WTC11 (cell line): Measurements from ENCODE around the gene FAM135A. TPM values are rescaled to one million over a fixed set of nuclear protein-coding genes. Genes with fewer than 3 reads are reported as not detected.

Experiments
- ATAC-seq: fragments of 200-7000 bp; cut with Tn5 transposase; 2 replicates; pipeline ENCODE4 v1.10.0; 2021; ENCODE audit warnings: mild to moderate bottlenecking, moderate library complexity
- CTCF ChIA-PET: fragments of 300-600 bp; sonication (Branson Sonifier 250); formaldehyde crosslinking; loops from one replicate; lab custom pipeline; 2021; ENCODE audit warnings: antibody characterized with exemption; lab: Charles Lee
- POLR2A ChIA-PET: fragments of 350-600 bp; sonication (Branson Sonifier 250); formaldehyde crosslinking; loops from one replicate; lab custom pipeline; 2021; ENCODE audit warnings: antibody characterized with exemption; lab: Charles Lee
- DNase-seq: peaks from one replicate; pipeline ENCODE4 v3.0.0; 2021; ENCODE audit warnings: low spot score
- H3K27ac Mint-ChIP-seq: 2 replicates; pipeline ENCODE4 v1.8.0; 2021; ENCODE audit warnings: mixed read lengths
- H3K27me3 Mint-ChIP-seq: 2 replicates; pipeline ENCODE4 v1.8.0; 2021; ENCODE audit warnings: low read depth, mild to moderate bottlenecking, moderate library complexity, mixed read lengths
- H3K36me3 Mint-ChIP-seq: 2 replicates; pipeline ENCODE4 v1.8.0; 2021; ENCODE audit warnings: mixed read lengths
- H3K4me1 Mint-ChIP-seq: 2 replicates; pipeline ENCODE4 v1.8.0; 2022; ENCODE audit warnings: mixed read lengths
- H3K4me3 Mint-ChIP-seq: 2 replicates; pipeline ENCODE4 v1.8.0; 2021; ENCODE audit warnings: mild to moderate bottlenecking, moderate library complexity, mixed read lengths
- H3K9me3 Mint-ChIP-seq: 2 replicates; pipeline ENCODE4 v1.8.0; 2021; ENCODE audit warnings: mixed read lengths
- AR ChIP-seq: fragments of 250-450 bp; sonication (Bioruptor Pico); IDR thresholded peaks from 2 replicates; pipeline ENCODE4 v1.9.0; 2021; ENCODE audit warnings: mild to moderate bottlenecking
- E2F5 ChIP-seq: sonication (generic); formaldehyde crosslinking; IDR thresholded peaks from 2 replicates; pipeline ENCODE4 v1.8.1; 2022; ENCODE audit warnings: mild to moderate bottlenecking, moderate library complexity, missing genetic modification reagents
- HMGXB4 ChIP-seq: sonication (generic); formaldehyde crosslinking; IDR thresholded peaks from 2 replicates; pipeline ENCODE4 v1.8.1; 2023; ENCODE audit warnings: mild to moderate bottlenecking, moderate library complexity, missing genetic modification reagents
- MYBL2 ChIP-seq: sonication (generic); formaldehyde crosslinking; IDR thresholded peaks from 2 replicates; pipeline ENCODE4 v1.8.1; 2023; ENCODE audit warnings: mild to moderate bottlenecking, moderate library complexity, missing genetic modification reagents
- NR1H2 ChIP-seq: sonication (generic); formaldehyde crosslinking; IDR thresholded peaks from 2 replicates; pipeline ENCODE4 v1.9.0; 2021; ENCODE audit warnings: mild to moderate bottlenecking, moderate library complexity, missing genetic modification reagents
- OVOL2 ChIP-seq: fragments of 250-450 bp; sonication (Bioruptor Pico); IDR thresholded peaks from 2 replicates; pipeline ENCODE4 v1.9.0; 2021; ENCODE audit warnings: mild to moderate bottlenecking, borderline replicate concordance
- RELA ChIP-seq: sonication (generic); formaldehyde crosslinking; IDR thresholded peaks from 2 replicates; pipeline ENCODE4 v1.8.1; 2022; ENCODE audit warnings: missing genetic modification reagents, mild to moderate bottlenecking, borderline replicate concordance
- SOX15 ChIP-seq: fragments of 250-450 bp; sonication (Bioruptor Pico); IDR thresholded peaks from 2 replicates; pipeline ENCODE4 v1.9.0; 2021; ENCODE audit warnings: mild to moderate bottlenecking
- USF1 ChIP-seq: sonication (generic); formaldehyde crosslinking; IDR thresholded peaks from 2 replicates; pipeline ENCODE4 v1.8.0; 2022; ENCODE audit warnings: mild to moderate bottlenecking, missing genetic modification reagents
- USF2 ChIP-seq: sonication (generic); formaldehyde crosslinking; IDR thresholded peaks from 2 replicates; pipeline ENCODE4 v1.8.1; 2023; ENCODE audit warnings: mild to moderate bottlenecking, missing genetic modification reagents, moderate library complexity
- ZMAT4 ChIP-seq: fragments of 250-450 bp; sonication (Bioruptor Pico); IDR thresholded peaks from 2 replicates; pipeline ENCODE4 v1.9.0; 2021; ENCODE audit warnings: mild to moderate bottlenecking
- ZNF121 ChIP-seq: sonication (generic); formaldehyde crosslinking; IDR thresholded peaks from 2 replicates; pipeline ENCODE4 v1.8.0; 2023; ENCODE audit warnings: missing genetic modification reagents
- ZNF263 ChIP-seq: sonication (generic); formaldehyde crosslinking; IDR thresholded peaks from 2 replicates; pipeline ENCODE4 v1.8.1; 2022; ENCODE audit warnings: low read depth, mild to moderate bottlenecking, moderate library complexity, missing genetic modification reagents
- ZNF281 ChIP-seq: sonication (generic); formaldehyde crosslinking; IDR thresholded peaks from 2 replicates; pipeline ENCODE4 v1.8.0; 2023; ENCODE audit warnings: mild to moderate bottlenecking, missing genetic modification reagents
- ZNF532 ChIP-seq: fragments of 250-450 bp; sonication (Bioruptor Pico); IDR thresholded peaks from 2 replicates; pipeline ENCODE4 v1.9.0; 2021; ENCODE audit warnings: mild to moderate bottlenecking, borderline replicate concordance
- total RNA-seq: library from RNA; stranded (reverse); gene quantifications from 3 replicates; pipeline ENCODE4 v1.2.3, GENCODE V29; 2021

FAM135A gene
- total RNA-seq, 1 experiment from 2014 or later = 32.9 TPM

GRCh38 chr6:70398783-70399728 is 14.3 kb upstream of the FAM135A start (continued):
- TF ChIP-seq ZNF121 (CRISPR knock-in tag) (no peak), OVOL2 (CRISPR knock-in tag) (no peak), USF2 (no peak), E2F5 (no peak), ZNF281 (CRISPR knock-in tag) (no peak), HMGXB4 (CRISPR knock-in tag) (no peak), ZNF532 (no peak), MYBL2 (no peak), AR (CRISPR knock-in tag) (no peak)

- Mint-ChIP-seq H3K36me3 (no peaks in the 10 kb centered on the region), H3K9me3 (no peaks in the 10 kb centered on the region), H3K4me3 (no peak overlapping the region), H3K27me3 (peaks cover 8% of the 10 kb centered on the region), H3K27ac (no peak overlapping the region), H3K4me1 (no peaks in the 10 kb centered on the region)
- ChIA-PET POLR2A (no interaction called here), CTCF (no interaction called here)
- no peak for TF ChIP-seq USF1 (CRISPR knock-in tag)
- TF ChIP-seq ZNF121 (CRISPR knock-in tag) = no peak
- no peak for TF ChIP-seq SOX15 (CRISPR knock-in tag)
- TF ChIP-seq ZNF263 (CRISPR knock-in tag) = no peak
- no peak for TF ChIP-seq RELA
- TF ChIP-seq ZMAT4 (CRISPR knock-in tag) = no peak
- TF ChIP-seq NR1H2 (CRISPR knock-in tag) = no peak
- no peak for DNase-seq
- no peak for ATAC-seq
Observed at GRCh38 chr6:70404658-70405057, 8.7 kb upstream of the FAM135A start.
